HFF-Myc (cell line): ENCODE results near the gene KRABD2.
"Not testable (repeated sequence)": the region's sequence is repeated elsewhere in the genome, so short reads cannot be mapped to it uniquely, and the experiment has no call there.

Experiments used
- DNase-seq: peaks from one replicate; pipeline ENCODE4 v3.0.0-alpha.2; 2011; ENCODE audit warnings: low read depth; ENCODE audit errors: extremely low read depth
- H3K4me3 ChIP-seq: replicated peaks from 2 replicates; pipeline ENCODE4 v1.5.1; 2011; ENCODE audit warnings: low read depth, mild to moderate bottlenecking, control low read depth, low read length
- TF ChIP-seq, protein P1 (sequence below): IDR thresholded peaks from 2 replicates; pipeline ENCODE4 v1.5.1; 2012; ENCODE audit warnings: mild to moderate bottlenecking, low read depth, low read length, control low read depth; ENCODE audit errors: missing control alignments

KRABD2 gene

DNA sequence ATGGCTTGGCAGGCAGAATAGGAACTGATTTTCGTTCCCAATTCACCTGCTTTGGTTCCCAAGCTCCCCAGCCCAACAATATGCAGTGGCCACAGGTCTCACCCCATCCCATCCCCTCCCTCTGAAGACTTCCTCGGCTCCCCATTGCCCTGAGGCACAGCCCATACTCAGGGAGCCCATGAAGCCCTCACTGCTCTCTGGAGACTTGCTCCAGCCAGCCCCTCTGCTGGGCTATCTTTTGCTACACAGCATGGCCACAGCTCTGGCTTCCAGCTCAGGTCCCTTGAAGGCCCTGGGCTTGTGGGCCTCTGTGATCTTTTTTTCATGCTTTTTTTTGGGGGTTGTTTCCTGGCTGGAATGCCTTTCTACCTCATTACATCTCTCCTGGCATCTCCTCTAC lies 29.7 kb upstream of the KRABD2 start:
- TF ChIP-seq, protein P1, sequence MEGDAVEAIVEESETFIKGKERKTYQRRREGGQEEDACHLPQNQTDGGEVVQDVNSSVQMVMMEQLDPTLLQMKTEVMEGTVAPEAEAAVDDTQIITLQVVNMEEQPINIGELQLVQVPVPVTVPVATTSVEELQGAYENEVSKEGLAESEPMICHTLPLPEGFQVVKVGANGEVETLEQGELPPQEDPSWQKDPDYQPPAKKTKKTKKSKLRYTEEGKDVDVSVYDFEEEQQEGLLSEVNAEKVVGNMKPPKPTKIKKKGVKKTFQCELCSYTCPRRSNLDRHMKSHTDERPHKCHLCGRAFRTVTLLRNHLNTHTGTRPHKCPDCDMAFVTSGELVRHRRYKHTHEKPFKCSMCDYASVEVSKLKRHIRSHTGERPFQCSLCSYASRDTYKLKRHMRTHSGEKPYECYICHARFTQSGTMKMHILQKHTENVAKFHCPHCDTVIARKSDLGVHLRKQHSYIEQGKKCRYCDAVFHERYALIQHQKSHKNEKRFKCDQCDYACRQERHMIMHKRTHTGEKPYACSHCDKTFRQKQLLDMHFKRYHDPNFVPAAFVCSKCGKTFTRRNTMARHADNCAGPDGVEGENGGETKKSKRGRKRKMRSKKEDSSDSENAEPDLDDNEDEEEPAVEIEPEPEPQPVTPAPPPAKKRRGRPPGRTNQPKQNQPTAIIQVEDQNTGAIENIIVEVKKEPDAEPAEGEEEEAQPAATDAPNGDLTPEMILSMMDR: no peak
- no peak overlapping the region for H3K4me3 ChIP-seq
- DNase-seq: no peak

DNA sequence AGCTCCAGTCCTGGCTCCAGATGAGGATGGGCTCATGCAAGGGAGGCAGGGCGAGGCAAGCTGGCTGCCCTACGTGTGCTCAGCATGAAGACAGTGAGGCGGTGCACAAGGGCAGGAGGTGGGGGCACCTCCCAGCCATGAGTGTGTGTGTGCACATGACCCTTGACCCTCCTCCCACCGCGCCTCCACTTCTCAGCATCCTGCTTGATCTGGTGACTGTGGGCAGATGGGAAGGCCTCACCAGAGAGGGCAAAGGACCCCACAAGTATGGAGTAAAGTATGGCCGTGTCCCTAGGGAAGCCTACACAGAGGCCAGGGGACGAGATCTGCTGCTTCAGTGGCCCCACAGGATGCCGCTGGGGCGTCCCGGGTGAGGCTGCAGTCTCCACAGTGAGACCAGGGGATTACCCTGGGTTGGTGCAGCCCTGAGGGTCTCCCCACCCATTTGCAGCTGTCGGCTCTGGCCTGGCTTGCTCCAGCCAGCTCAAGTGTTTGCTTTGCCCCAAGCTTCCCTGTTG lies 29.1 kb upstream of the KRABD2 start:
- TF ChIP-seq, protein P1: no peak
- H3K4me3 ChIP-seq: no peak overlapping the region
- no peak for DNase-seq

DNA sequence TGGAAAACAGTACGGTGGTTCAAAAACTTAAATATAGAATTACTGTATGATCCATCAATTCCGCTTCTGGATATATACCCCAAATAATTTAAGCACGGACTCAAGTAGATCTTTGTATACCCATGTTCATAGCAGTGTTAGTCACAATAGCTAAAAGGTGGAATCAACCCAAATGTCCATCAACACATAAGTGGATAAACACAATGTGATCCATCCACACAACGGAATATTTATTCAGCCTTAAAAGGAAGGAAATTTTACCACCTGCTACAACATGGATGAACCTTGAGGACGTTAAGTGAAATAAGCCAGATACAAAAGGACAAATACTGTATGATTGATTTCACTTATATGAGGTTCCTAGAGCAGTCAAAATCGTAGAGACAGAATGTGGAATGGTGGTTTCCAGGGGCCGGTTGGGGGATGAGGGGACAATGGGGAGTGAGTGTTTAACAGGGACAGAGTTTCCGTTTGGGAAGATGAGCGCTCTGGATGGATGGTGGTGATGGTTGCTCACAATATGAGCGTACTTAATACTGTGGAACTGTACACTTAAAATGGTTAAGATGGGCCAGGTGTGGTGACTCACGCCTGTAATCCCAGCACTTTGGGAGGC lies 26.5 kb upstream of the KRABD2 start:
- DNase-seq: no peak
- TF ChIP-seq, protein P1: no peak
- no peak overlapping the region for H3K4me3 ChIP-seq

DNA sequence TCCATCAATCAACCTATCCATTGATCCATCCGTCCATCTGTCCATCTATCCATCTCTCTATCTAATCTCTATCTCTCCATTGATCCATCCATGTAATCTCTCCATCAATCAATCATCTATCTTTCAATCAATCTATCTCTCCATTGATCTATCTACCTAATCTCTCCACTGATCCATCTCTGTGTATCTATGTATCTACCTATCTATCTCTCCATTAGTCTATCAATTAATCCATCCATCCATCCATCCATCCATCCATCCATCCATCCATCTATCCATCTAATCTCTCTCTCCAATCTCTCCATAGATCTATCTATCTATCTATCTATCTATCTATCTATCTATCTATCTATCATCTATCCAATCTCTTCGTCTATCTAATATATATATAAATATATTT lies 24.6 kb upstream of the KRABD2 start:
- H3K4me3 ChIP-seq: no peak overlapping the region
- no peak for DNase-seq
- TF ChIP-seq, protein P1: no peak

DNA sequence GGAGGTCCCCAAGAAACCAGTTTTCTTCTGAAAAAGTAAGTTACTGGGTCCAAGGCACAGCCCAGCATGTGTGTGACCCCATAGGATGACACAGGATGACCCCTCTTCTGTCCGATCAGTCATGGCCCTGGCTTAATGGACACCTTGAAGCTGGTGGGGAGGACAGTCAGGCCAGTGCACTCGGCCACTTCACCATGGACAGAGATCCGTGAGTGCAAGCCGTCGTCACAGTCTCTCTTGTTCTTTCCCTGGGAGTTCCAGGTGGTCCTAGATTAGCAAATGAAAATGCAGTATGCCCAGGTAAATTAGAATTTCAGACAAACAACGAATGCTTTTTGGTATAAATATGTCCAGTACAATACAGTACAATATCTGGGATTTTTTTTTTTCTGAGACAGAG lies 22.5 kb upstream of the KRABD2 start:
- H3K4me3 ChIP-seq: no peak overlapping the region
- no peak for DNase-seq
- TF ChIP-seq, protein P1: no peak

DNA sequence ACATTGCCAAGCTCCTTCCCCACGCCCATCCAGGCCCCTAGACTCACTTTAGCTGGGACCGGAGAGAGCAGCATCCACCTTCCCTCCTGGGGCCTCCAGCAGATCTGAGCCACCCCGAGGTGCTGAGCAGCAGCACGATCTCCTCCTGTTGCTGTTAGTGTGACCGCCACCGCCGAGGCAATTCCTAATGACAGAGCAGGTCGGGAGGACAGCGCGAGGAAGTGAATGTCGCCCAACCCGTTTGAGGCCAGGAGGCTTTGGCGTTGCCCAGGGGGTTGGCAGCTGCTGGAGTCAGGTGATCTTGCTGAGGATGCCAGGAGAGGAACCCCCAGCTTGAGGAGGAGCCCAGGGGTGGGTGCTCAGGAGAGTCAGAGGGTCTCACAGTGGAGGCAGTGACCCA lies 21.1 kb upstream of the KRABD2 start, which contains the start of gene RNF222:
TSS of gene RNF222 (minus strand) at position 192 of the 400 bp plus-strand sequence. CDS start 4,366 bp downstream, outside the sequence.
- DNase-seq: no peak
- H3K4me3 ChIP-seq: no peak within 1 kb of the TSS

DNA sequence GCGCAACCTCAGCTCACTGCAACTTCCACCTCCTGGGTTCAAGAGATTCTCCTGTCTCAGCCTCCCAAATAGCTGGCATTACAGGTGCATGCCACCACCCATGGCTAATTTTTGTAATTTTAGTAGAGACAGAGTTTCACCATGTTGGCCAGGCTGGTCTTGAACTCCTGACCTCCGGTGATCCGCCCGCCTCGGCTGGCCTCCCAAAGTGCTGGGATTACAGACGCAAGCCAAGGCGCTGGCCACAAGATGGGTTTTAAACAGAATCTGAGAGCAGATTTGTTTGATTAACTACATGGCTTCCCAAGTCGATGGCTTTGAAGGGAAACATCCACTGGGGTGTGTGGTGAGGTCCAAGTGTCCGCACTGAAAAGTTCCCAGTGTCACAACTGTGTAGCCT lies 18.0 kb upstream of the KRABD2 start:
- not testable (repeated sequence) for DNase-seq, H3K4me3 ChIP-seq

More for the DNA sequence above, 21.1 kb upstream of the KRABD2 start, which contains the start of gene RNF222:
- TF ChIP-seq, protein P1: no peak
